Activated T-helper 17 cell treated with anti-CD3 and anti-CD28 coated beads, Interleukin-2, amount 50 U/mL, for 72 hours (primary cell): Measurements from ENCODE around the gene KRTAP5-5. TPM values are rescaled to one million over a fixed set of nuclear protein-coding genes. Genes with fewer than 3 reads are reported as not detected.
"Not testable (repeated sequence)": the region's sequence is repeated elsewhere in the genome, so short reads cannot be mapped to it uniquely, and the experiment has no call there.

Source experiments
- ATAC-seq: fragments of 150-1000 bp; cut with Tn5 transposase; replicated peaks from 2 replicates; pipeline ENCODE4 v1.10.0; 2021; ENCODE audit warnings: mild to moderate bottlenecking, moderate library complexity
- H3K27ac Mint-ChIP-seq: one replicate; pipeline ENCODE4 v1.8.0; 2022; ENCODE audit warnings: mixed read lengths
- H3K27me3 Mint-ChIP-seq: one replicate; pipeline ENCODE4 v1.8.0; 2022; ENCODE audit warnings: mixed read lengths
- H3K36me3 Mint-ChIP-seq: one replicate; pipeline ENCODE4 v1.8.0; 2022; ENCODE audit warnings: low read depth, mild to moderate bottlenecking, mixed read lengths
- H3K4me1 Mint-ChIP-seq: one replicate; pipeline ENCODE4 v1.8.0; 2022; ENCODE audit warnings: mixed read lengths
- H3K4me3 Mint-ChIP-seq: one replicate; pipeline ENCODE4 v1.8.0; 2022; ENCODE audit warnings: mild to moderate bottlenecking, mixed read lengths
- H3K9me3 Mint-ChIP-seq: one replicate; pipeline ENCODE4 v1.8.0; 2022; ENCODE audit warnings: mixed read lengths
- total RNA-seq, 2 donors: library from RNA; stranded (reverse); gene quantifications; one replicate each; pipeline ENCODE4 v1.2.3, GENCODE V29; 2022

KRTAP5-5 gene
- total RNA-seq, 2 donors from 2014 or later: not detected

GRCh38 chr11:1598816-1599215 is 30.8 kb upstream of the KRTAP5-5 start:
- ATAC-seq: no peak
- H3K9me3 Mint-ChIP-seq: no peaks in the 10 kb centered on the region
- peaks cover 6% of the 10 kb centered on the region for H3K4me1 Mint-ChIP-seq
- H3K36me3 Mint-ChIP-seq: no peaks in the 10 kb centered on the region
- no peak overlapping the region for H3K4me3 Mint-ChIP-seq
- no peak overlapping the region for H3K27ac Mint-ChIP-seq
- peaks cover 36% of the 10 kb centered on the region for H3K27me3 Mint-ChIP-seq

DNA sequence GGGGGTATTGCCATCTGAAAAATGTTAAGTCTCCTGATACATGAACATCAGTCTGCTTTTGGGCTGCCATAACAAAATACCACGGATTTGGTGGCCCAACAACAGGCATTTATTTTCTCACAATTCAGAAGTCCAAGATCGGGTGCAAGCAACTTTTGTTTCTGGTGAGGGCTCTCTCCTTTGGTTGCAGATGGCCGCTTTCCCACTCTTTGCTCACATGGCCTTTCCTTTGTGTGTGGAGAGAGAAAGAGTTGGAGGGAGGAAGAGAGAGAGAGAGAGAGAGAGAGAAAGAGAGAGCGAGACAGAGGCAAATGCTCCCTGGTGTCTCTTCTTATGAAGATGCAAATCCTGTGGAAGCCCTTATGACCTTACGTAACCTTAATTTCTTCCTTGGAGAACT is 28.9 kb upstream of the KRTAP5-5 start:
- H3K27me3 Mint-ChIP-seq: peaks cover 36% of the 10 kb centered on the region
- no peak overlapping the region for H3K4me3 Mint-ChIP-seq
- H3K36me3 Mint-ChIP-seq: no peaks in the 10 kb centered on the region
- no peak for ATAC-seq
- H3K4me1 Mint-ChIP-seq: peaks cover under 1% of the 10 kb centered on the region
- no peaks in the 10 kb centered on the region for H3K9me3 Mint-ChIP-seq
- H3K27ac Mint-ChIP-seq: no peak overlapping the region

GRCh38 chr11:1601663-1602062 is 27.9 kb upstream of the KRTAP5-5 start:
- not testable (repeated sequence) for H3K9me3 Mint-ChIP-seq, H3K27ac Mint-ChIP-seq, ATAC-seq, H3K36me3 Mint-ChIP-seq, H3K4me3 Mint-ChIP-seq, H3K4me1 Mint-ChIP-seq
- peaks cover 38% of the 10 kb centered on the region for H3K27me3 Mint-ChIP-seq

GRCh38 chr11:1603629-1604028 is 25.9 kb upstream of the KRTAP5-5 start:
- Mint-ChIP-seq H3K27ac (no peak overlapping the region), H3K4me3 (no peak overlapping the region), H3K4me1 (peaks cover 5% of the 10 kb centered on the region), H3K9me3 (no peaks in the 10 kb centered on the region), H3K27me3 (peaks cover 39% of the 10 kb centered on the region), H3K36me3 (no peaks in the 10 kb centered on the region)
- ATAC-seq: no peak

DNA sequence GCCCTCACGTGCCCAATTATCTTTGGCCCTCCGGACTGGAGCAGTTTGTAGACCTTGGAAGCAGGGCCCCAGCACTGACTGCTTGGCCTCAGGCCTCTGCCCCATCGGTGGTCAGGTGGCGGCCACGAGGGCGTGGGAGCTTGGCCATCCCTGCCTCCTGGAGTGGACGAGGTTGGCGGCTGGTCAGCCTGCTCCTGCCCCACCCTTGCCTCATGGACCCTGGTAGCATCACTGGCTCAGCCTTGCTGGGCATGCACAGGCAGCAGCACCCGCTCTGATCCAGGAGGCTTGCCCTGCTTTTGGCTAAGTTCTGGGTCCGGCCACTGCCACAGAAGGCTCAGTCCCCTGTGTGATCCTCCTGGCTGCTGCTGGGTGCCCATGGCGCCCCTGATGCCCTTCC is 25.4 kb upstream of the KRTAP5-5 start:
- no peak for ATAC-seq
- peaks cover 38% of the 10 kb centered on the region for H3K27me3 Mint-ChIP-seq
- H3K36me3 Mint-ChIP-seq: no peaks in the 10 kb centered on the region

GRCh38 chr11:1604711-1605110 is 24.9 kb upstream of the KRTAP5-5 start:
- peaks cover 5% of the 10 kb centered on the region for H3K4me1 Mint-ChIP-seq
- no peak overlapping the region for H3K4me3 Mint-ChIP-seq
- no peak overlapping the region for H3K27ac Mint-ChIP-seq
- H3K9me3 Mint-ChIP-seq: no peaks in the 10 kb centered on the region
- H3K36me3 Mint-ChIP-seq: no peaks in the 10 kb centered on the region
- H3K27me3 Mint-ChIP-seq: peaks cover 34% of the 10 kb centered on the region
- no peak for ATAC-seq

More for the DNA sequence above, 25.4 kb upstream of the KRTAP5-5 start:
- H3K4me1 Mint-ChIP-seq: peaks cover 5% of the 10 kb centered on the region
- no peak overlapping the region for H3K27ac Mint-ChIP-seq
- no peak overlapping the region for H3K4me3 Mint-ChIP-seq
- no peaks in the 10 kb centered on the region for H3K9me3 Mint-ChIP-seq

DNA sequence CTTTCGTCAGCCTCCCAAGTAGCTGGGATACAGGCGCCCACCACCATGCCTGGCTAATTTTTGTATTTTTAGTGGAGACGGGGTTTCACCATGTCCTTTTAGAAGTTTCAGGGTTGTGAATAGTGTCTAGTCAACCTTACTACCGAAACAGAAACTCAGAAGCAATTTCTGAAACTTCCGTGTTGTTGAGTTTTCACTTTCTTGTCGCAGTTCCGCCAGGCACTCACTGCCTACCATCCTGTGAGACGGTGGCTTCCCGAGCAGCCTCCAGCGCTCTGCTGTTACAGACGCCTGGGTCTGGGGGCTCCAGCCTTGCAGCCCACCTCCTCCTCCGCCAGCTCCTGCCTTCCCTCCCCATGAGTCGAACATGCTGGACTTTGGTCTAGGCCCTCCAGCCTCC is 23.7 kb upstream of the KRTAP5-5 start:
- H3K27me3 Mint-ChIP-seq: peaks cover 30% of the 10 kb centered on the region
- not testable (repeated sequence) for H3K4me1 Mint-ChIP-seq, H3K27ac Mint-ChIP-seq, H3K4me3 Mint-ChIP-seq, H3K9me3 Mint-ChIP-seq, H3K36me3 Mint-ChIP-seq
- peak; percentile 98 for ATAC-seq

- H3K9me3 Mint-ChIP-seq, H3K27ac Mint-ChIP-seq, ATAC-seq, H3K36me3 Mint-ChIP-seq, H3K4me3 Mint-ChIP-seq, H3K4me1 Mint-ChIP-seq: not testable (repeated sequence)
- peaks cover 24% of the 10 kb centered on the region for H3K27me3 Mint-ChIP-seq
Observed at GRCh38 chr11:1607156-1607845, 22.3 kb upstream of the KRTAP5-5 start.

GRCh38 chr11:1607901-1608300 is 21.7 kb upstream of the KRTAP5-5 start:
- H3K36me3 Mint-ChIP-seq, ATAC-seq, H3K4me1 Mint-ChIP-seq, H3K27ac Mint-ChIP-seq, H3K4me3 Mint-ChIP-seq, H3K9me3 Mint-ChIP-seq: not testable (repeated sequence)
- peaks cover 24% of the 10 kb centered on the region for H3K27me3 Mint-ChIP-seq

DNA sequence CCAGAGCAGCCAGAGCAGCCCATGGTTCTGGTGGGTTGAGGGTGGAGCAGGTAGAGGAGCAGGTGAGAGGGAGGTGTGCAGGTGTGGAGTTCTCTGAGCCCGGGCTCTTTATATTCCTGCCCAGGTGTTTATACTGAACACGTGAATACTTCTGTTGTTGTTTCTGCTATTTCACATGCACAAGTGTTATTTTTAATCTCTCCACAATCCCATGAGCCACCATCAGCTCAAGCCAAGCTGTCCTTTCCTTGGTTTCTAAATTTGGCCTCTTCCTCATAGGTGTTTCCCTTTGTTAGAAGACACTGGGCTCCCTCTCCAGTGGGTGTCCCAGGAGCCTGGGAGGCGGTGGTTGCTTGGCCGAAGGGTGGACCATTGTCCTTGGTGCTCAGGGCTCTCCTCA is 21.2 kb upstream of the KRTAP5-5 start, which contains the start of gene KRTAP5-3:
Gene KRTAP5-3 (minus strand): TSS at position 101 of the 400 bp plus-strand sequence. CDS start 78 bp downstream, at position 23.
- H3K27me3 Mint-ChIP-seq: peaks cover 19% of the 10 kb centered on the region
- ATAC-seq: no peak
- peaks cover 5% of the 10 kb centered on the region for H3K4me1 Mint-ChIP-seq

GRCh38 chr11:1618231-1618630 is 11.3 kb upstream of the KRTAP5-5 start:
- Mint-ChIP-seq H3K36me3 (no peaks in the 10 kb centered on the region), H3K9me3 (peaks cover 3% of the 10 kb centered on the region), H3K27me3 (peaks cover 9% of the 10 kb centered on the region), H3K27ac (no peak overlapping the region), H3K4me1 (peaks cover 6% of the 10 kb centered on the region), H3K4me3 (no peak overlapping the region)
- no peak for ATAC-seq

More for the DNA sequence above, 21.2 kb upstream of the KRTAP5-5 start, which contains the start of gene KRTAP5-3:
- no peak within 1 kb of the TSS for H3K27ac Mint-ChIP-seq
- no peak within 1 kb of the TSS for H3K4me3 Mint-ChIP-seq
- no peaks in the 10 kb centered on the region for H3K9me3 Mint-ChIP-seq
- no peaks in the 10 kb centered on the region for H3K36me3 Mint-ChIP-seq

- Mint-ChIP-seq H3K4me3 (peak overlapping the region; percentile 57), H3K9me3 (peaks cover 3% of the 10 kb centered on the region), H3K27ac (peak overlapping the region; percentile 44), H3K36me3 (no peaks in the 10 kb centered on the region), H3K4me1 (peaks cover 6% of the 10 kb centered on the region), H3K27me3 (peaks cover 9% of the 10 kb centered on the region)
- peak; percentile 99 for ATAC-seq
Observed at GRCh38 chr11:1619449-1619848, 10.1 kb upstream of the KRTAP5-5 start.

DNA sequence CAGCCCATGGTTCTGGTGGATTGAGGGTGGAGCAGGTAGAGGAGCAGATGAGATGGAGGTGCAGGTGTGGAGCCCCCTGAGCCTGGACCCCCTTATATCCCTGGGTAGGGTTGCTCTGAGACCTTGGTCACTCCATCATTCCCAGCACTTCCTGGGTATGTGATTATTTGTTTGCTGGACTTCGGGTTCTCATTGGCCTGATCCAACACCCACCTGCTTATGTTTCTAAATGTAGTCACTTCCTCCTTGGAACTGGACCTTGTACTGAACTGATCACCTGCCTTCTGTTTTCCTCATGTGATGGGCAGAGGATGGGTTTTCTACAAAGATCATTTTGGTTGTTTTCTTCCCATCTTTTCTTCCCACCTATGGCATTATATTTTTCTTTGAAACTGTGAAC is 7.5 kb upstream of the KRTAP5-5 start, which contains the start of gene KRTAP5-4:
Gene KRTAP5-4 (minus strand): TSS at position 53 of the 400 bp plus-strand sequence. CDS start 45 bp downstream, at position 8.
- no peak for ATAC-seq
- Mint-ChIP-seq H3K4me1 (peaks cover 6% of the 10 kb centered on the region), H3K27ac (peak within 1 kb of the TSS; percentile 69), H3K9me3 (peaks cover 3% of the 10 kb centered on the region), H3K4me3 (no peak within 1 kb of the TSS), H3K36me3 (no peaks in the 10 kb centered on the region), H3K27me3 (peaks cover 6% of the 10 kb centered on the region)

DNA sequence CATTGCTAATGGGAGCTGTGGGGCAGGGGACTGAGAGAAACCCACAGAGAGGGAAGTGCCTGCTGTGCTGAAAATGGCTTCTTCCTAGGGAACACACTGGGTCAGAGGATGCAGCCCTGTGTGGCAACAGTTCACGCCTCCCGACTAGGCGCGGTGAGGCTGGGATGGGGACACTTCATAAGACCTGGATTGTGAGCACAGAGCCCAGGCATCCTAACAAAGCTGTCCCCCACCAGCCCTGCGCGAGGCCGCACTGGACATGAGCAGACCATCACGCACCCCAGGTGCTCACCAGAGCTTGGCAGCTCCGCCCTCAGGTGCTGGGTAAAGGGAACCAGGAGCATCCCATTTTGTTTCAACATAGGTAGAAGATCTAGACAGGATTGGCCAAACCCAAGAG is 5.9 kb upstream of the KRTAP5-5 start:
- no peak for ATAC-seq
- H3K36me3 Mint-ChIP-seq: no peaks in the 10 kb centered on the region
- H3K27me3 Mint-ChIP-seq: peaks cover 6% of the 10 kb centered on the region
- no peaks in the 10 kb centered on the region for H3K9me3 Mint-ChIP-seq
- H3K4me3 Mint-ChIP-seq: no peak overlapping the region
- peaks cover 6% of the 10 kb centered on the region for H3K4me1 Mint-ChIP-seq
- no peak overlapping the region for H3K27ac Mint-ChIP-seq

- peaks cover under 1% of the 10 kb centered on the region for H3K4me1 Mint-ChIP-seq
Observed at GRCh38 chr11:1624621-1625020, 5.0 kb upstream of the KRTAP5-5 start.

More at GRCh38 chr11:1624621-1625020, 5.0 kb upstream of the KRTAP5-5 start:
- ATAC-seq: no peak
- H3K27ac Mint-ChIP-seq: no peak overlapping the region
- peaks cover 8% of the 10 kb centered on the region for H3K27me3 Mint-ChIP-seq
- no peak overlapping the region for H3K4me3 Mint-ChIP-seq
- H3K9me3 Mint-ChIP-seq: no peaks in the 10 kb centered on the region
- no peaks in the 10 kb centered on the region for H3K36me3 Mint-ChIP-seq
